Pons (tissue), 1 donor: Measurements from ENCODE around the gene KRTAP2-4.
"Not testable (repeated sequence)": the region's sequence is repeated elsewhere in the genome, so short reads cannot be mapped to it uniquely, and the experiment has no call there.

Experiments used
- DNase-seq: peaks from one replicate; pipeline ENCODE4 v3.0.0-alpha.2; 2016; ENCODE audit warnings: low spot score

KRTAP2-4 gene

GRCh38 chr17:41065829-41066624 lies at the start of gene KRTAP2-4:
KRTAP2-4 (minus strand) TSS chr17:41065879; CDS start chr17:41065845, 34 bp downstream.
- no peak for DNase-seq

- no peak for DNase-seq
Observed at GRCh38 chr17:41111151-41111885, 45.6 kb upstream of the KRTAP2-4 start.

GRCh38 chr17:41108728-41109386 lies 43.2 kb upstream of the KRTAP2-4 start:
- not testable (repeated sequence) for DNase-seq

- DNase-seq: no peak
Observed at GRCh38 chr17:41107941-41108450, 42.3 kb upstream of the KRTAP2-4 start.

GRCh38 chr17:41105347-41105746 lies 39.7 kb upstream of the KRTAP2-4 start, which contains the start of gene KRTAP4-9:
KRTAP4-9 (plus strand) TSS chr17:41105389; CDS start chr17:41105389, 0 bp downstream.
- DNase-seq: not testable (repeated sequence)

- DNase-seq: not testable (repeated sequence)
Observed at GRCh38 chr17:41104386-41105038, 38.8 kb upstream of the KRTAP2-4 start.

GRCh38 chr17:41103896-41104295 lies 38.2 kb upstream of the KRTAP2-4 start:
- no peak for DNase-seq

GRCh38 chr17:41101586-41102259 lies 36.0 kb upstream of the KRTAP2-4 start, which contains the start of gene KRTAP4-16:
KRTAP4-16 (minus strand) TSS chr17:41102209; CDS start chr17:41102209, 0 bp downstream.
- no peak for DNase-seq

GRCh38 chr17:41099682-41100480 lies 34.2 kb upstream of the KRTAP2-4 start:
- not testable (repeated sequence) for DNase-seq

- no peak for DNase-seq
Observed at GRCh38 chr17:41098481-41098880, 32.8 kb upstream of the KRTAP2-4 start.

GRCh38 chr17:41098042-41098441 lies 32.4 kb upstream of the KRTAP2-4 start, which contains the start of gene KRTAP4-8:
KRTAP4-8 (minus strand) TSS chr17:41098142; CDS start chr17:41098084, 58 bp downstream.
- no peak for DNase-seq

GRCh38 chr17:41096055-41096454 lies 30.4 kb upstream of the KRTAP2-4 start:
- no peak for DNase-seq

- DNase-seq: not testable (repeated sequence)
Observed at GRCh38 chr17:41088760-41089352, 23.2 kb upstream of the KRTAP2-4 start.

GRCh38 chr17:41084100-41084856 lies 18.6 kb upstream of the KRTAP2-4 start, which contains the start of gene KRTAP4-7:
KRTAP4-7 (plus strand) TSS chr17:41084150; CDS start chr17:41084207, 57 bp downstream.
- DNase-seq: not testable (repeated sequence)

- not testable (repeated sequence) for DNase-seq
Observed at GRCh38 chr17:41083427-41083826, 17.7 kb upstream of the KRTAP2-4 start.

GRCh38 chr17:41082626-41083025 lies 16.9 kb upstream of the KRTAP2-4 start:
- DNase-seq: no peak

- DNase-seq: no peak
Observed at GRCh38 chr17:41076788-41077187, 11.1 kb upstream of the KRTAP2-4 start.

- no peak for DNase-seq
Observed at GRCh38 chr17:41073676-41074075, 8.0 kb upstream of the KRTAP2-4 start.
